GM18519 (cell line): ENCODE measurements around the gene PRKCE.
"Not testable (repeated sequence)": the region's sequence is repeated elsewhere in the genome, so short reads cannot be mapped to it uniquely, and the experiment has no call there.

Source experiments
- ATAC-seq: cut with Tn5 transposase; IDR thresholded peaks from one replicate; pipeline ENCODE4 v1.9.1; 2021; ENCODE audit warnings: mild to moderate bottlenecking, moderate library complexity; ENCODE audit not compliant: unreplicated experiment, low FRiP score

PRKCE gene

DNA sequence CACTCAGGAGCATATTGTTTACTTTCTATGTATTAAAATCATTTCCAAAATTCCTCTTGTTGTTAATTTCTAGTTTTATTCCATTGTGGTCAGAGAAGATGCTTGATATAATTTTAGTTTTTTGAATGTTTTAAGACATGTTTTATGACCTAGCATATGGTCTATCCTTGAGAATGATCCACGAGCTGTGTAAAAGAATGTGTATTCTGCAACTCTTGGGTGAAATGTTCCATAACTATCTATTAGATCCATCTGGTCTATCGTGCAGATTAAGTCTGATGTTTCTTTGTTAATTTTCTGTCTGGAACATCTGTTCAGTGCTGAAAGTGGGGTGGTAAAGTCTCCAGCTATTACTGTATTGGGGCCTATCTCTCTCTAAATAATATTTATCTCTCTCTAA, 562.4 kb downstream of the PRKCE start:
- no peak for ATAC-seq

DNA sequence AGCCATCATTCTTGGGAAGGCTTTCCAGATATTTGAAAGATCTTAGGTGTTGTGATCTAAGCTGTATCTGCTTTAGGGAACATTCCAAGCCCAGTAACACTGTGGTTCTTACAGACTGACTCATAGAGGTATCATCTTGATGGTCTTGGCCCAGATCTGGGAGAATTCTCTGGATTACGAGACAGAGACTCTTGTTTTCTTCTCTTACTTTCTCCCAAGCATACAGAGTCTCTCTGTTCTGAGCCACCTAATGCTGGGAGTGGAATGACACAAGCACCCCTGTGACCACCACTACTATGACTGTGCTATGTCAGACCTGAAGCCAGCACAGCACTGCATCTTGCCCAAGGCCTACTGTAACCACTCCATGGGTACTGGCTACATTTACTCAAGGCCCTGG, 564.7 kb downstream of the PRKCE start:
- no peak for ATAC-seq

DNA sequence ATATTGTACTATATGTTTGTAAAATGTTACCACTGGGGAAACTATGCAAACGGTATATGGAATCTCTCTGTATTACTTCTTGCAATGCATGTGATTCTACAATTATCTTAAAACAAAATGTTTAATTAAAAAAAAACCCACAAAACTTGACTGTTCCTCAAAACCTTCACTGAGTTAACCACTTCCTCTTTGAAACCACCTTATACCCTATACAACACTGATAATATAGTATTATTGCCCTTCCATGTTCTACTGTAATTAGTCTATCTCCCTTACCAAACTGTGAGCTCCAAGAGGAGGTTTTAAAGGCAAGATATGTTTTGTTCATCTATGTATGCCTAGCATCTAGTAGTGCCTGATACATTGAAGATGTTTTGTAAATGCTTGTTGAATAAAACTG, 572.0 kb downstream of the PRKCE start:
- ATAC-seq, result not testable (repeated sequence)

GRCh38 chr2:46225150-46225625, 573.7 kb downstream of the PRKCE start:
- no peak for ATAC-seq

DNA sequence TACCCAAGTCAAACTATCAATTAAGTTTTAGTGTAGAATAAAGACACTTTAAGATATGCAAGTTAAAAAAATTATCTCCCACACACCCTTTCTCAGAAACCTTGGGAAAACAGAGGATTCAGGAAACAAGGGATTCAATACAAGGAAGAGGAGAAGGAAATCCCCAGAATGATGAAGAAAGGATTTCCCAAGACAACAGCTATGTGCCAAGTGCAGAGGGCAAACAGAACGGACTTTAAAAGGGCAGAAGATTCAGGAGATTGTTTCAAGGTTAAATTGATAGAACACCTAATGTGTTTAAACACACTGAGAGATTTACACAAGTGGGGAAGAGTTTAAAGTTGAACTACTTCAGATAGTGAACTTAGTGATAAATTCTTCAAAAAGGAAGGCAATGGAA, 574.3 kb downstream of the PRKCE start:
- no peak for ATAC-seq

DNA sequence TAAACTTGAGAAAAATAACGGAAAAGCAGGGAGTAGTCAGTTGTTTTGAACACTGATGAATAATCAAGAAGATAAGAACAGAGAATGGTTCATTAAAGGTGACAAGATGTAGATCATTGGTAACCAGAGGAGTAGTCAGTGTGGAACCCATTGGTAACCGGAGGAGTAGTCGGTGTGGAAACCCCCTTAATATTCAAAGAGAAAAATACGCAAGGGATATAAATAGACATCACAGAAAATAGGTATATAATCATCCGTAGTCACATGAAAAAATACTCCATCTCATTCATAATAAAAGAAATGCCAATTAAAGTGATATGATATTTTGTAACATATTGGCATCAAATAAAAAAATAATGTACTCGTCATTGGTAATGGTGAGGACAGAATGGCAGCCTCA, 575.1 kb downstream of the PRKCE start:
- no peak for ATAC-seq

- ATAC-seq, result no peak
These were observed 575.5 kb downstream of the PRKCE start for GRCh38 chr2:46227022-46227421.

DNA sequence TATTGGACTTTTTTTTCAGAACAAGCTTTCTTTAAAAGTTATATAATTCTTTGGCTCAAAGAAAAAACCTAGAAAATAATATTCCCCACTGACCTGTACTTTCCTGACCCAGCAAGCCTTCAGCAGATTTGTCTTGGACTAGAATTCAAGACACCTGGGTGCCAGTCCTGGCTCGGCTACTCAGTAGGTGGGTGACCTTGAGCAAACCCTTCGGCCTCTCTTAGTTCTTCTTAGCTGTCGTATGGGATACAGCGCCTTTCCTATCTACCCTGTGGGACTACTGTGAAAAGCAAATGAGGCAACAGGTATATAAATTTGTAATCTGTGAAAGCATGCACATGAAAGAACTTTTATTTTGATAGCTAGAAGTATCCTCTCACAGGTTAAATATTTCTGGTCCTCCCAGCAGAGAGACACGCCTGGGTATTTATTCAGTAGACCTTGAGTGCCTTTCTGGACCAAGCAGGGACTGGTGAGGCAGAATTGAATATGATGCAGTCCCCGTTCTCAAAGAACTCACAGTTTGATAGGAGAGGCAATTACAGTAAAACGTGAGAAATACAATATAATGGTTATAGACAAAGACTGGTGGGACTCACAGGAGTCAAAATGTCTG, 576.3 kb downstream of the PRKCE start:
- ATAC-seq, result no peak

GRCh38 chr2:46229134-46230063, 577.9 kb downstream of the PRKCE start:
- ATAC-seq, result no peak

GRCh38 chr2:46230115-46230571, 578.7 kb downstream of the PRKCE start:
- no peak for ATAC-seq

GRCh38 chr2:46230677-46231425, 579.4 kb downstream of the PRKCE start:
- ATAC-seq, result no peak

DNA sequence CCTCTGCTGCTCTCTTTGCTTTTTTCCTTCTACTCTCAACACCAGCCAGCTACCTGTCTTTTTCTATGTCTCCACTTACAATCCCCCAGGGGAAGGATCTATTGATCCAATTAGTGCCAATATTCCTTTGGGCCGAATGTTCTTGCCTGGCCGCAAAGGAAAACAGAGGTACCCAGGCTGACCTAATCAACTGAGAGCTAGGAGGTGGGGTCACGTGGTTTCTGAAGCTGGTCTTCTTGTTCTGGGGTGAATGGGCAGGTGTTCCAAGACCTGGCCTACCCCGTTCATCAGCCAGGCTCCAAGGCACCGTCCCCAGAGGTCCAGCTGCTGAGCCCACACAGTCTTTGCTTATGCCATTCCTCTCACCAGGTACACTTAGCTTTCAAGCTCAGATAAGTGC, 580.2 kb downstream of the PRKCE start:
- ATAC-seq, result no peak

DNA sequence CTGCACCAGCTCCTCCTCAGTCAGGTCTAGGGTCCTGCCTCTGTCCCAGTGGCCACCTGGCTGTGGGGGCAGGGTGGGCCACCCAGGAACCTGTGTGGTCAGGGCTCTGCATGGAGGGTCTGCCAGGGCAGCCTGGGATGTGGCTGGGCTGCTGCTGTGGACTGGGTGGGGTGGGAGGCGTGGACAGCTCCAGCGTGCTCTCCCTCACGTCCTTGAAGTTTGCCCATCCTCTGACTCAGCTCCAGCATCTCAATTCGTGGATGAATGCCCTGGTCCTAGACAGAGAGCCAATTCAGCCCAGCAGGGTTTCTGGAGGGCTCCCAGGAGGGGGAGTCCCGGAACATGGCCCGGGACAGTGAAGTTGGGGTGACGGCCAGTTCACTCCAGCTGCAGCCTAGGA, 581.4 kb downstream of the PRKCE start:
- ATAC-seq, result no peak

GRCh38 chr2:46236006-46236875, 584.8 kb downstream of the PRKCE start:
- ATAC-seq, result no peak

- no peak for ATAC-seq
These were observed 585.7 kb downstream of the PRKCE start for GRCh38 chr2:46236876-46237859.
